Measurements from ENCODE around the gene ESRRA.

ESRRA gene

GRCh38 chr11:64305075-64305690 lies at the start of gene ESRRA:
TSS of gene ESRRA (plus strand) at chr11:64305524. CDS start at chr11:64307180, 1,656 bp downstream.
- DNase-seq: peak; percentile 99

- no peak for DNase-seq
Observed at GRCh38 chr11:64256300-64256699, 49.0 kb upstream of the ESRRA start.

GRCh38 chr11:64258356-64258755 lies 47.0 kb upstream of the ESRRA start:
- no peak for DNase-seq

- no peak for DNase-seq
Observed at GRCh38 chr11:64258946-64259532, 46.3 kb upstream of the ESRRA start.

GRCh38 chr11:64259533-64260067 lies 45.7 kb upstream of the ESRRA start:
- no peak for DNase-seq

GRCh38 chr11:64260147-64260708 lies 45.1 kb upstream of the ESRRA start:
- DNase-seq: no peak

- no peak for DNase-seq
Observed at GRCh38 chr11:64261556-64262080, 43.7 kb upstream of the ESRRA start.

GRCh38 chr11:64262271-64263002 lies 42.9 kb upstream of the ESRRA start:
- DNase-seq: no peak

- no peak for DNase-seq
Observed at GRCh38 chr11:64263021-64263946, 42.0 kb upstream of the ESRRA start.

- DNase-seq: no peak
Observed at GRCh38 chr11:64263947-64264317, 41.4 kb upstream of the ESRRA start.

GRCh38 chr11:64264371-64264852 lies 40.9 kb upstream of the ESRRA start:
- DNase-seq: no peak

- DNase-seq: no peak
Observed at GRCh38 chr11:64265176-64266160, 39.9 kb upstream of the ESRRA start.

GRCh38 chr11:64266339-64266738 lies 39.0 kb upstream of the ESRRA start:
- no peak for DNase-seq

- no peak for DNase-seq
Observed at GRCh38 chr11:64267207-64267945, 37.9 kb upstream of the ESRRA start.

GRCh38 chr11:64268025-64268892 lies 37.1 kb upstream of the ESRRA start:
- peak; percentile 6 for DNase-seq

- DNase-seq: no peak
Observed at GRCh38 chr11:64268893-64269539, 36.3 kb upstream of the ESRRA start.

GRCh38 chr11:64269540-64270220 lies 35.6 kb upstream of the ESRRA start:
- peak; percentile 99 for DNase-seq

Measured in NCI-H1105 treated with DMSO at 0.1 percent for 48 hours (cell line).